Measurements from ENCODE around the gene SP6.

SP6 gene

DNA sequence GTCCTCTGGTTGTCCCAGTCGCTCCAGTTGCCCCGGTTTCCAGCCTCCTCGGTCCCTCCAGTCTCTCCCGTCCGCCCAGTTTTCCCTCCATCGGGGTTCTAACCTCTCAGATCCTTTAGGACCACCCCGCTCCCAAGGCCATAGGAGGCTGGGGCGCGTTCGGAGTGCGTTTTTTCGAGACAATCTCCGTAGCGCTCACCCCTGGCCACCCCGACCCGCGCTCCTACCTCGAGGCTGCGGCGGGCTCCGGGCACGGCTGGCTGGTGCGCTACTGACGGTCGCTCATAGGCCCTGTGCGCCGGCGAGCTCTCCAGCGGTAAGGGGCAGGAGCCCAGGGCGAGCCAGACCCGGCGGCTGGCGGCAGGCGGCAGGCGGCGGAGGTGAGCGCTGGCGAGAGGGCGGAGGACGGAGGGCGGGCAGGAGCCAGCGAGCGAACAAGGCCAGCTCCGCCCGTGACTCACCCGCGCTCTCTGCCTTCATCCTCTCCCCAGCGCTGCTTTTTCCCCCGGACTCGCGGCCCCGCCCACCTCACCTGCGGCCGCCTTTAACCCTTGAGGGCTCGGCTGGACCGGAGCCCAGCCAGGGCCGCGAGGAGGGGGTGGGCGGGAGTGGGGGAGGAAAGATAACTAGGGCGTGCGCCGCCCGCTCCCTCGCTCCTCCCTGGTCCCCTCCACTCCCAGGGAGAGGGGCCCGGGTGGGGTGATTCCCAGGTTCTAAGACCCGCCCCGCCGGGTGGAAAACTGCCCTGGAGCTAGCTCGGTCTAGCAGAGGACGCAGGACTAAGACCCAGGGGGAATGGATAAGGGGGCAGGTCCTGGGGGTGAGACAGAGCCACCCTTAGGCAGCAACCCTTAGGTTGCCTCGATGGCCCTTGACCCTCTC, at the start of gene SP6:
SP6 (minus strand) TSS at position 472 of the 882 bp plus-strand sequence. CDS start 2,734 bp downstream, outside the sequence.
- peak; percentile 41 for DNase-seq

DNA sequence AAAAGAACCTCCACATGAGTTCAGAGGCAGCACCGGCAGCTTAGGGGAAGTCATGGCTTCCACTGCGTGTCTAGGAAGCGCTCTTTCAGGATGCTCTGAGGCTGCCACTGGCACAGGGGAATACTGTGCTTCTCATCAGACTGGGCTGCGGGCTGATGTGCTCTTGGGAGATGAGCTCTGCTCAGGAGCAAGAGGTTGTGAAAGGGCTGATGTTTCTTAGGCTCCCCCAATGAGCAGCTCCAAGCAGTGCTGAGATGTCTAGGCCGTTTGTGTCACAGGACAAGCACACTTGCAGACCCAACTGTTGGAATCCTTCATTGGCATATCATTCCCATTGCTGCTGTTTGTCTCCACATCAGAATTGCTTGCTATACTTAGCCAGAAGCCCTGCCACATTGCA, 48.7 kb upstream of the SP6 start:
- DNase-seq: no peak

DNA sequence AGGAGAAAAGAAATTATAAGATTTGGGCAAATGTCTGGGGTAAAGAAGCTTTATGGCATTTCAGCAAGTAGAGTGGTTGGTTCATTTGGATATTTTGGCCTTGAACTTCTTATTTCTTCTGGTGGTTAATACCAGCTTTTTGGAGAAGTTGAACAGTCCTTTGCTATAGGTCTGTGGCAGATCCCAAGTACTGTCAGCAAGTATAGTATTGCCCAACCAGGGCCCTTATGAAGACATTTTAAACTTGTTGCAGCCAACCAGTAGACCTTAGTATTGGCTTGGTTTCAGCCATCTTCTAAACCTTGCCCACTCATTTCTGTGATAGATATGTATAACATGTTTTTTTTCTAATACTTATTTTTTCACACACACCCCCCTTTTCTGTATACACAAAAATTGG, 47.3 kb upstream of the SP6 start:
- DNase-seq: no peak

DNA sequence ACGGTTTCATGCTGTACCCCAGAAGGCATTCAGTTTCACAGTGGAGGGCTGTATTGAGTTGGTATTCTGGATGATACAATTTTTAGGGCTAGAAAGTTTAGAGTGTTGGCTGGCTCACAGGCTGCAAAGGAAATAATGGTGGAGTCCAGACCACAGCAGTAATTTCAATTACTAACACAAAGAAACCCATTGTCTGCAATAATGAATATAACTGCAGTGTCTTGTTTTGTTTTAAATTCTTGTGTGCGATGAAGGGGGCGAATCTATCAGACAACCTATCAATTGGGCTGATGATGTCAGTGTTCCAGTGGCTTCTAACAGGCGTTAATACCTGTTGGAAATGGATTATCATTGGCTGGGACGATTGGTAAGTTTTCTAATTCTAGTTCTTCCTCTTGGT, 46.6 kb upstream of the SP6 start:
- no peak for DNase-seq

- no peak for DNase-seq
Observed at GRCh38 chr17:47896672-47897490, 45.9 kb upstream of the SP6 start.

- DNase-seq: peak; percentile 100
Observed at GRCh38 chr17:47895856-47896671, 45.1 kb upstream of the SP6 start, which contains the start of gene SP2. Gene SP2 (plus strand): TSS chr17:47896236. CDS start chr17:47896287, 51 bp downstream.

DNA sequence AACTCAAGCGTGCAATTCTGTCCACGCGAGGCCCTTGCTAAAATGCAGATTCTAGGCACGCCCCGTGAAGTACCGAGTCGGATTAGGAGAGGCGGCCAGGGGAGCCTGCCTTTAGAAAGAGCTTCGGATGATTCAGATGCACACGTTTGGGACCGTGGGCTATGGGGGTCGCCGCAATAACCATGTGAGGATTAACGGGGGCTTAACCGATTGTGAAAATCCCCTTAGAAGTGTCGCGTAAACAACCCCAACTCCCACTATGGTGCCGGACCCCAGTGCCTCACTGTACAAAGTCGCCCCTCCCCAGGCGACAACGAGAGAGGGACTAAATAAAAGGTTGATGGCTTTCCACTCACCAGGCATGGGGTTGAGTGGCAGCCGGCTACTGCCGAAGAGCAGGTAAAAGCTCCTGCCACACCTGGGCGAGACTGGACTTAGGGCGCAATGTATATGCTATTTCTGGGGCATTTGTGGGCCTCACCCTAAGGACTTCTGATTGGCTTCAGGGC, 44.4 kb upstream of the SP6 start:
- DNase-seq: no peak

DNA sequence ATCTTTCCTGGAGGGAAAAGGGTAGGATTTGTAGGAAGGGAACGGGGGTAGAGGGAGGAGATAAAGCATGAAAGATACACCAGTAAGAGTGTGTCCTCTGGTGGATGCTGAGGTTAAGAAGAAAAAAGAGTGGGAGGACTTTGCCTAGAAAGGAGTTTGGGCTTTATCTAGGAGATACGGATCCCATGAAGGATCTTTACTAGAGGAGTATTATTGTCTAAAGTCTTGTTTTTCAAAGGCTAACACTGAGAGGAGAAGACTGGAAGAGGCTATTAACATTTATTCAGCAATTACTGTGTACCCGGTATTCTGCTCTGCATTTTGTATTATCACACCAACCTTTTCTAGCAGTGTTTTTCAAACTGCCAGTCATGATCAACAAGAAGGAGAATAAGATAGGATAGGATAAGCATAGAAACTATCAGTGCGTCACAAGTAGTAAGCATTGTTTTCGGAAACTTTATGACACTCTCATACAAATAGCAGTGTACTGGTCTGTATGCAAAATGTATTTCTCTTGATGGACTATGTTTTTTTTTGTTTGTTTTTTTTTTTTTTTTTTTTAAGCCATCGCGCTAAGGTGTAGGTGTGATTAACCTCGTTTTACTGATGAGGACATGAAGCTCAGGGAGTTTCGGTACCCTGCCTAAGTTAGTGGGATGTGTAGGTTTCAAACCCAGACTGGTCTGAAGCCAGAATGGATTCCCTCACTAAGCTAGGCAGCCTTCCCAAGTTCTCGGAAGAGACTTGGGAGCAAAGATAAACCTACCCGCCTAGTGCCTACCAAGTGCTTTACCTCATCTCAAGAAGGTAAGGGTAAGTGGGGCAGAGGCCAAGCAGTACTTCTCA, 43.8 kb upstream of the SP6 start:
- DNase-seq: no peak

GRCh38 chr17:47891545-47892088, 40.7 kb upstream of the SP6 start:
- no peak for DNase-seq

- DNase-seq: peak; percentile 75
Observed at GRCh38 chr17:47889734-47890529, 39.0 kb upstream of the SP6 start.

DNA sequence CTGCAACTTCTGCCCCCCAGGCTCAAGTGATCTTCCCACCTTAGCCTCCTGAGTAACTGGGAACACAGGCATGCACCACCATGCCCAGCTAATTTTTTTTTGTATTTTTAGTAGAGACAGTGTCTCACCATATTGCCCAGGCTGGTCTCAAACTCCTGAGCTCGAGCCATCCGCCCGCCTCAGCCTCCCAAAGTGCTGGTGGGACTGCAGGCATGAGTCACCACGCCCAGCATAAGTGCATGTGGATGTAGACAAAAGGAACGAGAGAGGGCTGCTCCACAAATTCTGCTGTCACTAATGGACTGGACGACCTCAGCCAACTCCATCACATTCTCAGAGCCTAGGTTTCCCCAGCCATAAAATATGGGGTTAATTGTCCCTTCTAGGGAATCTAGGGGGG, 37.3 kb upstream of the SP6 start:
- DNase-seq: no peak

DNA sequence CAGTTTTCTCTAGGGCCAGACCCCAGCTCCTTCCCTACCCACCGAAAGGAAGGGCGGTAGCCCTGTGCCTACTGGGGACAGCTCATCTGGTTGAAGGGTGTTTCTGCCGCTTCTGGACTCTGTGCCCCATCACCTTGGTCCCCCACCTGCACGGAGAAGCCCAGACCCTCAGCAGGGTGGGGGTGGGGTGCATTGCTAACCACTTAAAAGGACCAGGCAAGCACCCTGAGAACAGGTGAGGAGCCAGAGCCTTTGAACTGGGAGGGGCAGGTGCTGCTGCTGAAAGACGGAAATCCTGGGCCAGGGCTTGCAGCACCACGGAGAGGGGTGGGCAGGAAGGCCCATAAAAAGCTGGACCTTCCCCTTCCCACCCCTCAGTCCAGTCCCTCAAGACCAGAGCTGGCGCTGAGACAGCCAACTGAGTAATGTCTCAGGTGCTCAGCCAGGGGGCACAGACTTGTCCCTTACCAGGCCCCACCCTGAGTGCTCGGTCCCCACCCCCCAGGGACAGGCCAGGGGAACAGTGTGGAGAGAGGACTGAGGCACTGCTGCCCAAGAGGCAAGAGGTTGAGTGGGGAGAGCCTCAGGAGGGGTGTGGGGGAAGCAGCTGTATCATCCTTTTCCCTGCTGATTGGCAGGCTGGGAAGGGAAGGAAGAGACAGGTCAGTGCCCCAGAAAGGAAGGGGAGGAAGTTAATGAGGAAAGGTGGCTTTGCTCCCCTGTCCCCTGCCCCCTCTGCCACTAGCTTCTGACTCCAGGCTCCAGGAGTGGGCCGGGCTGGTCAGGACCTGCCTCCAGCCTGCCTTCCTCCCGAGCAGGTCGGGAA, 34.2 kb upstream of the SP6 start:
- no peak for DNase-seq

DNA sequence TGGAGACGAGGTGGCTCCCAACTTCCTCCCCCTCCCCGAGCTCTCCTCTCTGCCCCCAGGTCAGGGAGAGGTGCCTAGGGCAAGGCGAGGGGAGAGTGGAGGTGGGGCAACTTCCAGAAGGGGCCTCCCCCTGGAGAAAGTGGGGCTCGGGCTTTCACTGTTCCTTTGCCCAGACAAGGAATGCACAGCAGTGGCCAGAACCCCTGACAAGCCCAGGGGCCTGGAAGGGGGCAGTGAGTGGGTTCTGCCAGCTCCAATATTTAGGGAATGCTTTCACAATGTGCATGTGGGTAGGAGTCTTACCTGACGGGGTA, 33.4 kb upstream of the SP6 start:
- no peak for DNase-seq

DNA sequence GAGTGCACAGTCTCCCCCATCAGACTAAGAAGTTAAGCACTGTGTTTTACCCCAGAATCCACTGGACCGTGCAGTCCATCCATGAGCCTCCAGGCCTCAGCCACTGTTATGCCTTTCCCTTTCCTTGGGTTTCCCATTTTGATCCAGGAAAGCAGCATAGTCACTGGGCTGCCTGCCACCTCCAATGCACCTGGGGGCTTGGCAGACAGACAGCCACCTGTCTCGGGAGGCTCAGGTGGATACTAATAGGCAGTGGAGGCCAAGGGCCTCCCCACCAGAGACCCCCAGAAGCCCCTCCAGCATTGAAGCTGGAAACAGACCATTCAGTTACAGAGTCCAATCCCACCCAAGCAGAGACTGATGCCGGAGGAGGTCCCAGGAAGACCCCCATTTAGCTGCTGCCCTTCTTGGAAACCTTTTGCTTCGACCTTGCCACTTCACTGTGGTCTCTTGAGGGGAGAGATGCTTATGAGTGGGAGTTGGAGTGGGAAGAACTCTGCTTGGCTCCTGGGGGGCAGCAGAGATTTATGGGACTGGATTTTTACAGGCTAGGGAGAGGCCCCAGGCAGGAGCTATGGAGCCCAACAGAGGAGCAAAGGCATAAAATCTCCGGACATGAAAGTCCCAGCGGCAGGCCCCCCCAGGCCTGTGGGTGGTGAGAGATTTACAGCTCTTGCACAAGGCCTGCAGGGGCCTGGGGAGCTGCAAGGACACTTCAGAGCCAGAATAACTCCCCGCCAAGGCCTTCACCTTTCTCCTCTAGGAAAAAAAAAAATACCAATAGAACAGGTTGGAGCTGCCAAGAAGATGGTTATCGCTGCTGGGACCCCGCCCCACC, 32.8 kb upstream of the SP6 start:
- no peak for DNase-seq

- no peak for DNase-seq
Observed at GRCh38 chr17:47882695-47883588, 32.0 kb upstream of the SP6 start.

DNA sequence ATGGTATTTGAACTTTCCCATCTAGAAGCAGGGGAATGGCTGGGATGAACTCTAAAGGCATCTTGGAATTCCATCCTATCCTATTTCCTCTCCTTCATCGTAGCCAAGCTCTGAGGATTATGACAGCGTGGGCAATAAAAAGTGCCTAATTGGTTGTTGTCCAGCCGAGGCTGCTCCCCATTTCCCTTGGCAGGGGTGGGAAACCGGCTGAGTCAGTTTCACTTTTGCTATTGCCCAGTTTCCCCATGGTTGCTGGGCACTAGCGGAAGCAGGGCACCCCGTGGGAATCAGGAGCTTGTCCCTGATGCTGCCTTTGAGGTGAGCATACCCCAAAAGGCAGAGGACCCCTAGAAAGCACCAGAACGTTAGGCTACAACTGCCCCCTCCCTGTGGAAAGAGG, 31.3 kb upstream of the SP6 start:
- no peak for DNase-seq

DNA sequence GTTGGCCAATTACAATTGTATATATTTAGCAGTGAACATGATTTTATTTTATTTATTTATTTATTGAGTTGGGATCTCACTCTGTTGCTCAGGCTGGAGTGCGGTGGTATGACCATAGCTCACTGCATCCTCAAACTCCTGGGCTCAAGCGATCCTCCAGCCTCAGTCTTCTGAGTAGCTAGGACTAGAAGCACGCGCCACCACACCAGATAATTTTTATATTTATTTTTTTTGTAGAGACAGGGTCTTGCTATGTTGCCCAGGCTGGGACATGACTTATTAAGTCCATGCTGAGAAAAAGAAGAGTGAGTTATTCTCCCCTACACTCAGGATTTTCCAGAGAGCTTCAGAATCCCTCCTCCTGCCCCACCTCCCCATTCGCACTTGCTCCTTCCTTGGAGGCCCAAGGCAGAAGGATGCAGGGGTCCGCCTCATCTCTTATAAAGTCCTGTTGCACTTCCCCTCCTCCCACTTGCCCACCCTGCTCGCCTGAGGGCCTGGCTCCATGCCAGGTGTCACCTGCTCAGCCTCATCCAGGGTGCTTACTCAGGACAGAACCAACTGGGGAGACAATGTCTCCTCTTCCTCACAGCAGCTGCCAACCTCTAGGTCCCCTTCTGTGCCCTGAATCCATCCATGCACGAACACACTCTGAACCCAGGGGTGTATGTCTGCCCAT, 29.0 kb upstream of the SP6 start:
- no peak for DNase-seq
